Measurements from ENCODE around the gene C1orf210. TPM values are rescaled to one million over a fixed set of nuclear protein-coding genes. Genes with fewer than 3 reads are reported as not detected.

Gene C1orf210
- total and polyA plus RNA-seq, 2 donors (not counting 1 experiment from before 2014, with no cell fraction given), result not detected

GRCh38 chr1:43258370-43258769, 27.0 kb downstream of the C1orf210 start:
- TF ChIP-seq EZH2 (IDR thresholded peaks at IDR 0.05; ENCODE audit: borderline replicate concordance, insufficient read depth, low read depth, low read length, poor library complexity, severe bottlenecking) (no peak), CTCF (IDR thresholded peaks at IDR 0.05) (no peak)
- Mint-ChIP-seq H3K27me3 (no peaks in the 10 kb centered on the region), H3K4me3 (no peak overlapping the region), H3K9me3 (ENCODE audit: insufficient read depth) (peaks cover 6% of the 10 kb centered on the region), H3K27ac (no peak overlapping the region), H3K4me1 (no peaks in the 10 kb centered on the region)
- Histone ChIP-seq H3K79me2 (ENCODE audit: control insufficient read depth, insufficient read depth, low read length) (no peaks in the 10 kb centered on the region), H2AFZ (ENCODE audit: insufficient read depth, low read depth, low read length, poor library complexity, severe bottlenecking) (no peak overlapping the region), H3K4me3 (ENCODE audit: control extremely low read depth in 1 of 5, extremely low read depth in 1 of 5, insufficient read depth in 1 of 5, low read depth in 2 of 5, low read length in 4 of 5) (no peak overlapping the region), H3K9me3 (ENCODE audit: control extremely low read depth in 1 of 3, control insufficient read depth in 2 of 3, insufficient read depth in 1 of 3, low read length in 2 of 3) (peaks cover 0 to 13% (median 7%) of the 10 kb centered on the region in 3 donors), H3K36me3 (replicated peaks in 1 of 2; ENCODE audit: control extremely low read depth in 1 of 2, control insufficient read depth in 1 of 2, extremely low read depth in 1 of 2, insufficient read depth in 2 of 2, low read length in 1 of 2) (no peaks in the 10 kb centered on the region), H3K9ac (ENCODE audit: low read length) (no peak overlapping the region), H4K20me1 (ENCODE audit: control insufficient read depth, insufficient read depth, low read length, poor library complexity, severe bottlenecking) (no peaks in the 10 kb centered on the region), H3K4me2 (replicated peaks; ENCODE audit: low read depth, low read length, poor library complexity, severe bottlenecking) (no peak overlapping the region), H3K27me3 (replicated peaks in 1 of 4; ENCODE audit: control extremely low read depth in 1 of 4, control insufficient read depth in 3 of 4, insufficient read depth in 4 of 4, low read length in 3 of 4) (peaks cover 0 to 4% (median 0%) of the 10 kb centered on the region in 4 experiments), H3K4me1 (ENCODE audit: control insufficient read depth in 2 of 2, insufficient read depth in 2 of 2, low read length in 2 of 2) (no peaks in the 10 kb centered on the region), H3K27ac (ENCODE audit: low read length in 2 of 2) (no peak overlapping the region)
- no peak for DNase-seq
- intact Hi-C loops (cut with micrococcal nuclease), result no loop called here
- ChIA-PET POLR2A (no interaction called here), CTCF (no interaction called here)
- ATAC-seq (ENCODE audit: low read depth), result no peak
- WGBS (ENCODE audit: insufficient coverage), result 59% methylated on average over 2 of the region's 3 CpGs

- Mint-ChIP-seq H3K4me3 (no peak overlapping the region), H3K9me3 (ENCODE audit: insufficient read depth) (peaks cover 2% of the 10 kb centered on the region), H3K27ac (no peak overlapping the region), H3K27me3 (no peaks in the 10 kb centered on the region), H3K4me1 (no peaks in the 10 kb centered on the region)
- ATAC-seq (ENCODE audit: low read depth) (no peak), DNase-seq (no peak)
- Histone ChIP-seq H3K4me3 (ENCODE audit: control extremely low read depth in 1 of 5, extremely low read depth in 1 of 5, insufficient read depth in 1 of 5, low read depth in 2 of 5, low read length in 4 of 5) (no peak overlapping the region), H3K36me3 (replicated peaks in 1 of 2; ENCODE audit: control extremely low read depth in 1 of 2, control insufficient read depth in 1 of 2, extremely low read depth in 1 of 2, insufficient read depth in 2 of 2, low read length in 1 of 2) (no peaks in the 10 kb centered on the region), H3K4me1 (ENCODE audit: control insufficient read depth in 2 of 2, insufficient read depth in 2 of 2, low read length in 2 of 2) (no peaks in the 10 kb centered on the region), H2AFZ (ENCODE audit: insufficient read depth, low read depth, low read length, poor library complexity, severe bottlenecking) (no peak overlapping the region), H4K20me1 (ENCODE audit: control insufficient read depth, insufficient read depth, low read length, poor library complexity, severe bottlenecking) (no peaks in the 10 kb centered on the region), H3K27ac (ENCODE audit: low read length in 2 of 2) (no peak overlapping the region), H3K9ac (ENCODE audit: low read length) (no peak overlapping the region), H3K27me3 (replicated peaks in 1 of 4; ENCODE audit: control extremely low read depth in 1 of 4, control insufficient read depth in 3 of 4, insufficient read depth in 4 of 4, low read length in 3 of 4) (peaks cover 0 to 4% (median 1%) of the 10 kb centered on the region in 4 experiments), H3K9me3 (ENCODE audit: control extremely low read depth in 1 of 3, control insufficient read depth in 2 of 3, insufficient read depth in 1 of 3, low read length in 2 of 3) (peaks cover 0 to 10% (median 7%) of the 10 kb centered on the region in 3 donors), H3K4me2 (replicated peaks; ENCODE audit: low read depth, low read length, poor library complexity, severe bottlenecking) (no peak overlapping the region), H3K79me2 (ENCODE audit: control insufficient read depth, insufficient read depth, low read length) (no peaks in the 10 kb centered on the region)
- CTCF ChIA-PET, result no interaction called here
- TF ChIP-seq CTCF (IDR thresholded peaks at IDR 0.05) (no peak), EZH2 (IDR thresholded peaks at IDR 0.05; ENCODE audit: borderline replicate concordance, insufficient read depth, low read depth, low read length, poor library complexity, severe bottlenecking) (no peak)
- intact Hi-C loops (cut with micrococcal nuclease), result no loop called here
- POLR2A ChIA-PET, result no interaction called here
- 89% methylated on average over 8 of the region's 8 CpGs for WGBS (ENCODE audit: insufficient coverage)
Observed at GRCh38 chr1:43256675-43257570, 28.5 kb downstream of the C1orf210 start.
